Cardiac fibroblast (primary cell): ENCODE results near the gene CHD2.
A peak's percentile ranks its signal among the peaks of the same experiment; 100 is the strongest.
"Not testable (repeated sequence)": the region's sequence is repeated elsewhere in the genome, so short reads cannot be mapped to it uniquely, and the experiment has no call there.

Source experiments
- DNase-seq, 2 donors: peaks; one replicate each; pipeline versions ENCODE4 v3.0.0 to v3.0.0-alpha.2; 2010; ENCODE audit warnings: low read depth in 2 of 2
- H3K4me3 ChIP-seq, 2 donors: replicated peaks in 1 of 2; 1 replicate in 1 of 2; 2 replicates in 1 of 2; pipeline ENCODE4 v1.5.1; 2011; ENCODE audit warnings: low read depth in 2 of 2, low read length in 2 of 2, mild to moderate bottlenecking in 2 of 2, moderate library complexity in 1 of 2
- TF ChIP-seq, protein P1 (sequence below): IDR thresholded peaks from one replicate; pipeline ENCODE4 v1.5.1; 2011; ENCODE audit warnings: low read depth, mild to moderate bottlenecking, low read length, inconsistent platforms

Gene CHD2

DNA sequence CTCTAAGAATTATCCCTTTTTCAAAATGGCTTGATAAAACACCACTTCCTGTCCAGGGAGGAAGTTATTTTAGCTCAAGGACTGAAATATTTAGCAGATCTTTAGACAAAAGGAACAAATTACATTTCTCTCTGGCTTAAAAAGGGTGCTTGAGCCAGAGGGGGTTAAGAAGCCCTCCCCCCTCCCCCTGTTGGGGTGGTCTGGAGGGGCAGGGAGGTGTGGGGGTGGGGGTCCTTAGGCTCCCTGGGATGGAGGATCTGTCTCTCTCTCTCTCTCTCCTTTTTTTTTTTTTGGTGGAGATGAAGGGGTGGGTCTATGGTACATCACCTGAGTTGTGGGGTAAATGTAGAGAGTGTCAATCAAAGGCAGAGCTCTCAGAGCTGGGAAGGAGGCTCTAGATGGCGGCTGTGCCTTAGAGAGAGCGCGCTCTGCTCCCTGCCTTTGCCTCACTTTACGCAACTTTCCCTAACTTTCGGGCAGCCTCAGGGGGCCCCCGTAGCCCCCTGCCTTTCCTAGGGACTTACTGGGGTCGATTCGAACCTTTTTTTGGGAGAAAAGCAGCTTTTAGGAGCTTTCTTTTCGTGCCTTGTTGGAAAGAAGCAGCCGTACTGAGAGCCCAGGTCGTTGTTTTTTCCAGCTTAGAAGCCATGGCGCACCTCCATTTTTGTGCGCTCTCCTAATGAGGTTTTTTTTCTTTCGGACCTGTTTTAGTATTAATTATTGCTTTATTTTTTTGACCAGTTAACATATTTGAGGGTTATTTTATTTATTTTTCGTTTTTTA is at the start of gene CHD2:
CHD2 (plus strand) TSS at position 377 of the 783 bp plus-strand sequence. CDS start 914 bp downstream, outside the sequence.
- peak; percentile 85 to 91 for DNase-seq
- H3K4me3 ChIP-seq, result peak within 1 kb of the TSS; percentile 54 to 70
- TF ChIP-seq, protein P1, sequence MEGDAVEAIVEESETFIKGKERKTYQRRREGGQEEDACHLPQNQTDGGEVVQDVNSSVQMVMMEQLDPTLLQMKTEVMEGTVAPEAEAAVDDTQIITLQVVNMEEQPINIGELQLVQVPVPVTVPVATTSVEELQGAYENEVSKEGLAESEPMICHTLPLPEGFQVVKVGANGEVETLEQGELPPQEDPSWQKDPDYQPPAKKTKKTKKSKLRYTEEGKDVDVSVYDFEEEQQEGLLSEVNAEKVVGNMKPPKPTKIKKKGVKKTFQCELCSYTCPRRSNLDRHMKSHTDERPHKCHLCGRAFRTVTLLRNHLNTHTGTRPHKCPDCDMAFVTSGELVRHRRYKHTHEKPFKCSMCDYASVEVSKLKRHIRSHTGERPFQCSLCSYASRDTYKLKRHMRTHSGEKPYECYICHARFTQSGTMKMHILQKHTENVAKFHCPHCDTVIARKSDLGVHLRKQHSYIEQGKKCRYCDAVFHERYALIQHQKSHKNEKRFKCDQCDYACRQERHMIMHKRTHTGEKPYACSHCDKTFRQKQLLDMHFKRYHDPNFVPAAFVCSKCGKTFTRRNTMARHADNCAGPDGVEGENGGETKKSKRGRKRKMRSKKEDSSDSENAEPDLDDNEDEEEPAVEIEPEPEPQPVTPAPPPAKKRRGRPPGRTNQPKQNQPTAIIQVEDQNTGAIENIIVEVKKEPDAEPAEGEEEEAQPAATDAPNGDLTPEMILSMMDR, result no peak

GRCh38 chr15:92853222-92853621 is 46.9 kb upstream of the CHD2 start:
- TF ChIP-seq, protein P1, result no peak
- DNase-seq, result no peak
- H3K4me3 ChIP-seq, result no peak overlapping the region

DNA sequence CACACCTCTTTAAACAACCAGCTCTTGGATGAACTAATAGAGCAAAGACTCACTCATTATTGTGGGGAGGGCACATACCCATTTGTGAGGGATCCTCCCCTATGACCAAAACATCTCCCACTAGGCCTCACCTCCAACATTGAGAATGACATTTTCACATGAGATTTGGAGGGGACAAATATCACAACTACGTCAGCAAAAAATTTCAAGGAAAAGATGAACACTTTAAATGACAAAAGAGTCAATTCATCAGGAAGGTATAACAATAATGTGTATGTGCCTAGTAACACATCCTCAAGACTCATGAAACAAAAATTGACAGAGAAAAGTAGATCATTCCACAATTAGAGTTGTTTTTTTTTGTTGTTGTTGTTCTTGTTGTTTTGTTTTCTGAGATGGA is 38.4 kb upstream of the CHD2 start:
- DNase-seq, result no peak
- no peak overlapping the region for H3K4me3 ChIP-seq
- TF ChIP-seq, protein P1, result no peak

GRCh38 chr15:92864127-92864814 is 35.9 kb upstream of the CHD2 start:
- TF ChIP-seq, protein P1, result no peak
- H3K4me3 ChIP-seq, result no peak overlapping the region
- no peak for DNase-seq

- peak; percentile 39 to 66 for DNase-seq
Observed at GRCh38 chr15:92869263-92869940, 30.7 kb upstream of the CHD2 start.

DNA sequence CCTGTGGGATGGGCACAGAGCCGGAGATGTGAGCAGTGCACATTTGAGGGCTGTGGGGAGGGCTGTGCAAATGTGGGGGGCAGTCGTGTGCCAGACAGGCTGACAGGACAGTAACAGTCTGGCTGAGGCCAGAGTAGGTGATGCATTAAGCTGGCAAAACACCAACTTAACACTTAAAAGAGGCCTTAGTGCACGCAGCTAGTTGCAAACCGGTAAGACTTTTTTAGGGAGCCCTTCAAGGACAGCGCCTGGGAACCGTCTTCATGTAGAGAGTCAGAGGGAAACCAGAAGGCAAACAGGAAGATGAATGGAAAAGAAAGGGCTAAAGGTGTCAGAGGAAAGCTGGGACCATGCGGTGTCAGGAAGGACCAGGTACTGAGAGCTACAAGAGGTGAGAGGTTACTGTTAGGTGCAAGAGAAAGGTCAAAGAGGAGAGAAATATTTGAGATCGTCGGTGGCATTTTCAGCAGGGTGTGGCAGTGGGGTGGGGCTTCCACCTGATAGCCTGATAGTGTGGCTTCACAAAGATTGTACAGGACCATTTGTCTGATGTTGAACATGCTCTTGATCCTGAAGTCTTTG is 30.0 kb upstream of the CHD2 start:
- H3K4me3 ChIP-seq, result no peak overlapping the region
- no peak for DNase-seq
- TF ChIP-seq, protein P1, result no peak

More at GRCh38 chr15:92869263-92869940, 30.7 kb upstream of the CHD2 start:
- H3K4me3 ChIP-seq, result no peak overlapping the region
- TF ChIP-seq, protein P1, result no peak

- H3K4me3 ChIP-seq, DNase-seq: not testable (repeated sequence)
Observed at GRCh38 chr15:92872967-92873366, 27.2 kb upstream of the CHD2 start.
